ENCODE data around the gene LTA.

Gene LTA

DNA sequence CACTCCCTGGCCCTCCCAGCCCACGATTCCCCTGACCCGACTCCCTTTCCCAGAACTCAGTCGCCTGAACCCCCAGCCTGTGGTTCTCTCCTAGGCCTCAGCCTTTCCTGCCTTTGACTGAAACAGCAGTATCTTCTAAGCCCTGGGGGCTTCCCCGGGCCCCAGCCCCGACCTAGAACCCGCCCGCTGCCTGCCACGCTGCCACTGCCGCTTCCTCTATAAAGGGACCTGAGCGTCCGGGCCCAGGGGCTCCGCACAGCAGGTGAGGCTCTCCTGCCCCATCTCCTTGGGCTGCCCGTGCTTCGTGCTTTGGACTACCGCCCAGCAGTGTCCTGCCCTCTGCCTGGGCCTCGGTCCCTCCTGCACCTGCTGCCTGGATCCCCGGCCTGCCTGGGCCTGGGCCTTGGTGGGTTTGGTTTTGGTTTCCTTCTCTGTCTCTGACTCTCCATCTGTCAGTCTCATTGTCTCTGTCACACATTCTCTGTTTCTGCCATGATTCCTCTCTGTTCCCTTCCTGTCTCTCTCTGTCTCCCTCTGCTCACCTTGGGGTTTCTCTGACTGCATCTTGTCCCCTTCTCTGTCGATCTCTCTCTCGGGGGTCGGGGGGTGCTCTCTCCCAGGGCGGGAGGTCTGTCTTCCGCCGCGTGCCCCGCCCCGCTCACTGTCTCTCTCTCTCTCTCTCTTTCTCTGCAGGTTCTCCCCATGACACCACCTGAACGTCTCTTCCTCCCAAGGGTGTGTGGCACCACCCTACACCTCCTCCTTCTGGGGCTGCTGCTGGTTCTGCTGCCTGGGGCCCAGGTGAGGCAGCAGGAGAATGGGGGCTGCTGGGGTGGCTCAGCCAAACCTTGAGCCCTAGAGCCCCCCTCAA is at the start of gene LTA:
TSS of gene LTA (plus strand) at position 249 of the 871 bp plus-strand sequence. CDS start at position 703, 454 bp downstream.
- DNase-seq, result no peak

- no peak for DNase-seq
Observed at GRCh38 chr6:31525553-31525931, 46.5 kb upstream of the LTA start.

DNA sequence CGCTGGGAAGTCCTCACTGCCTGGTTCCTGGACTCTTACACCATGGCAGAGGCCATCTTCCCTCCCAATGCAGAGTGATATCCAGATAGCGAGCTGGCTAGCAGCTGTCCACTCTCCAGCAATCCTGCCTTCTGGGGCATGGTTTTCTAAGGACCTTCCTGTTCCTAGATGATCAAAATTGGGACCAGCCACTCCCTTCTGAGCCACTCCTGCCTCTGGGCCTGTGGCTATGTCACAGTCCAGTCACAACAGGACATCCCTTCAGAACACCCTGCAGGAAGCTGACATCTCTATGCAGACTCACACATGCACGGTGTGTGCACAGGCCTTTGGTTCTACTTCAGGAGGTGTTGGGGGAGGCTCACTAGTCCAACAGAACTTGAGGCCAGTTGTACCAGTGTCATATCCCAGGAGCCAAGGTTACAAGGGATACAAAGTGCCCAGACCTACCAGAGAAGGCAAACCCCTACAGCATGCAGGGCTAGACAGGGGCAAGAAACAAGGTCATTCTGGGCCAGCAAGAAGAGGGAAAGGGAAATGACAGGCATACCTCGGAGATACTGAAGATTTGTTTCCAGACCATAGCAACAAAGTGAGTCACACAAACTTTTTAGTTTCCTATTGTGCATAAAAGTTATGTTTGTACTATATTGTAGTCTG is 46.0 kb upstream of the LTA start:
- DNase-seq, result peak; percentile 29

DNA sequence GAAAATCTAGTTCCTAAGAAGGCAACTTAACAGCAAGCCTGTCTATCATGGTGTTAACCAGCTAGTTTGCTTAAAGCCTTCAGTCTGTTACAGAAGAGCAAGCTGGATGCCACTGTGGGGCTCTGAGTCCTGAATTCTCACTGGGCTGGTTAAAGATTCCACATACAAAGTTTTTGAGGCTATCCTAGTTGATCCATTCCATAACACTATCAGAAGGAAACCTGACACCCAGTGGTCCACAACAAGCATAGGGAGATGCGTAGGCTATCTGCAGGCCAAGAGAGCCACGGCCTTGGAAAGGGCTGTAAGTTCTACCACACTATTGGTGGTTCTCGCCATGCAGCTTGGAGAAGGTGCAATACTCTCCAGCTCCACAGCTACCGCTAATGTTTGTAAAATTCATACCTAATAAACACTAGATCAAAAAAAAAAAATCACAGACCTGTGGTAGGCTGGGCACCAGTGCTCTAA is 43.7 kb upstream of the LTA start:
- no peak for DNase-seq

DNA sequence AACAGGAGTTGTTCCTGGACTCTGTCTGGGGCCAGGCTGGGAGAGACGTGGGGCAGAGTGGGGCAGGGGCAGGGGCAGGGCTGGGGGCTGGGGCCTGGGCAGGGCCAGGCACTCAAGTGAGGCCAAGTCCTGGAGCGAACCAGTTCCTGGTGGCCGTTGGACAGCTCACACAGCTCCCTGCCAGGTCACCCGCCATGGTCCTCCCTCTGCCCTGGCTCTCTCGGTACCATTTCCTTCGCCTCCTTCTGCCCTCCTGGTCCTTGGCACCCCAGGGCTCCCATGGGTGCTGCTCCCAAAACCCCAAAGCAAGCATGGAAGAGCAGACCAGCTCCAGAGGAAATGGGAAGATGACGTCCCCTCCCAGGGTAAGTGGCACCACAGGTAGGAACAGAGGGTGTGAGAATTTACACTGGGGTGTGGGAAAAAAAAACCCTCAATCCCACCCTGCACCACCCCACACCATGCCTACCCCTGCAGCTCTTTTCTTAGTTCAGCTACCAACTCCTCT is 43.2 kb upstream of the LTA start, which contains the start of gene MCCD1:
TSS of gene MCCD1 (plus strand) at position 142 of the 508 bp plus-strand sequence. CDS start at position 195, 53 bp downstream.
- no peak for DNase-seq

DNA sequence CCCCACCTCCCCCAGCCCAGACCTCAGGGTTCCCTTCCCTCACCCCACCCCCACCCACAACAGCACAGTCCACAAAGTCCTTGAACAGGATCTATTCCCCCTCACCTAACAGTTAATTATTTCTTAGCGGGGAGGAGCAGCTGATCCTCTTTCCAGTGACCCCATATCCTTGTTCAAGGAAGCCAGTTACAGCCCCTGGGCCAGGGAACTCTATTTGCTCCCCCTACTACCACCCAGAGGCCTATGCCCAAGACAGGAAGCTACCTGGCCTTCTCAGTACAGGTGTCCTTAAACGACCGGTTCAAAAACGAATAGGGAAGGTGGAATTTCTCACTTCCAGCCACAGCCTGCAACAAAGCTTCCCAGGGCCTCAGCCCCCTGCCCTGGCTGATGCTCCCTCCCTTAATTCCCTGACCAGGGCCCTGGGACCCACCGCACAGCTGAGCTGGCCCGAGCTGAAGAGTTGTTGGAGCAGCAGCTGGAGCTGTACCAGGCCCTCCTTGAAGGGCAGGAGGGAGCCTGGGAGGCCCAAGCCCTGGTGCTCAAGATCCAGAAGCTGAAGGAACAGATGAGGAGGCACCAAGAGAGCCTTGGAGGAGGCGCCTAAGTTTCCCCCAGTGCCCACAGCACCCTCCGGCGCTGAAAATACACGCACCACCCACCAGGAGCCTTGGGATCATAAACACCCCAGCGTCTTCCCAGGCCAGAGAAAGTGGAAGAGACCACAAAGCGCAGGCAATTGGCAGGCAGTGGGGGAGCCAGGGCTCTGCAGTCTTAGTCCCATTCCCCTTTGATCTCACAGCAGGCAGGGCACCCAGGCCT is 42.5 kb upstream of the LTA start:
- no peak for DNase-seq

GRCh38 chr6:31530659-31531058 is 41.4 kb upstream of the LTA start:
- no peak for DNase-seq

DNA sequence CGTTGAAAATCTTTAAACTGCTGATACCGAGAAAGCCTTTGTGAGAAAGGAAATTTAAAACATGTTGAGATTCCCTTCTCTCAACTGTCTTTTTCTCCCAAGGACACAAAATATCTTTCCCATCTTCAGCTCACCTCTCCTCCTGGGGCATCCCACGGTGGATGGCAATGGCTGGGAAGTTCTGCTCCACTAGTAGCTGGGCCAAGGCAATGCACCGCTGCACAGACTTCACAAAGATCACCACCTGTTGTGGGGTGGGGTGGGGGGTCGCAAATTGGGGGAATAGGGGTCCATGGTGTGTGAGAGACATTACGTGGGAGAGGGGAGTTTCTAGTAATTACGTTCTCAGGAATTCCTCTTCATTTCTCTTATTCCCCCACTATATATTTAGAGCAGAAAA is 40.9 kb upstream of the LTA start:
- DNase-seq, result no peak

DNA sequence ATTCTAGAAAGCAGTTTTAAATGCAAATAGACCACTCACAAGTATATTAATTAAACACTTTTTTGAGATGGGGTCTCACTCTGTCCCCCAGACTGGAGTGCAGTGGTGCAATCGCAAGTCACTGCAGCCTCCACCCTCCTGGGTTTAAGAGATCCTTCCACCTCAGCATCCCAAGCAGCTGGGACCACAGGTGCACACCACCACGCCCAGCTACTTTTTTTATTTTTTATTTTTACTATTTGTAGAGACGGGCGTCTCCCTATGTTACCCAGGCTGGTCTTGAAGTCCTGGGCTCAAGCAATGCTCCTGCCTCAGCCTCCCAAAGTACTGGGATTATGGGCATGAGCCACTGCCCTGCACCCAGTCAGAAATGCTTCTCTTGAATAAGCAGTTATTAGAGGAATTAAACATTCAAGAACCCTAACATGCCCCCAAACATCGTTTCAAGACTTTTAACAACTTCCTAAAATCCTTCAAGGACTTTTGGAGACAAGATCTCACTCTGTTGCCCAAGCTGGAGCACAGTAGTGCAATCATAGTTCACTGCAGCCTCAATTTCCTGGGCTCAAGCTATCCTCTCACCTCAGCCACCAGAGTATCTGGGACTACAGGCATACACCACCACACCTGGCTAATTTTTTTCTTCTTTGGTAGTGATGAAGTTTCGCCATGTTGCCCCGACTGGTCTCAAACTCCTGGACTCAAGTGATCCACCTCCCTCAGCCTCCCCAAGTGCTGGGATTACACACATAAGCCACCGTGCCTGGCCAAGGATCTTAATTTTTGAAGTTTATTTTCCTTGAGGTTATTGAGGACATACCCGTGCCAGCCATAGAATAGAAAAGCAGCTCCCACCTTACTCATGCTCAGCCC is 40.1 kb upstream of the LTA start:
- DNase-seq, result no peak

DNA sequence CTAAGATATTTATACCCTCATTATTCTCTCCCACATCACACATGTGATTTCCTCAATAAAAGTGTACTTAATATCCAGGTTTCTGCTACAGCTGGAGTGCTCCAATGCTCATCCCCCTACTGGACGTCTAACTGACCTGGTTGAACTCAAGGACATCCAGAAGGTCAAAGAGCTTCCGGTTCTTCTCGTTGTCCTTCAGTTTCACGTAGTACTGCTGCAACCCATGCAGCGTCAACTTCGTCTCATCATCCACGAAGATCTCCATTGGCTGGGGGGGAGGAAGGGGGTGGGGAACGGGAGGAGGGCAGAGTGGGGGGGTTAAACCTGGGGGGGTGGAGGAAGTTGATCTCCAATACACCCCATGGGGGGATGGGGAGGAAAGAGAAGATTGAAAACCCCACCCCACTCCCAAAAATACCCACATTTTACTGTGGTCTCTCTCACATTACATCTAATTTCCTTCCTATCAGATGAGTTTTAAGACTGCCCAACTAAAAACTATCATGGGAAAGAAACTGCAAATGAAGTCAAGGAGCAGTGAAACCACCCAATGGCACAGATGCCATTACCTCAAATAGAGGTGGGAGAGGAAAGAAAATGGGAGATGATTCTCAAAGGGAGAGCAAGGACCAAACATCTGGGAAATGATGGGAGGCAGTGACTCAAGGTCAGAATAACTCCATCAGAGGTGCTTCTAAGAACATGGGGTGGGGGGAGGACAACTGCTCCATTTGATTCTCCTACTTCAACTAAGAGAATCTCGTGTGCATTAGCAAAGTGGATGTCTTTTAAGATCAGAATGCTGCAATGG is 39.2 kb upstream of the LTA start:
- no peak for DNase-seq

DNA sequence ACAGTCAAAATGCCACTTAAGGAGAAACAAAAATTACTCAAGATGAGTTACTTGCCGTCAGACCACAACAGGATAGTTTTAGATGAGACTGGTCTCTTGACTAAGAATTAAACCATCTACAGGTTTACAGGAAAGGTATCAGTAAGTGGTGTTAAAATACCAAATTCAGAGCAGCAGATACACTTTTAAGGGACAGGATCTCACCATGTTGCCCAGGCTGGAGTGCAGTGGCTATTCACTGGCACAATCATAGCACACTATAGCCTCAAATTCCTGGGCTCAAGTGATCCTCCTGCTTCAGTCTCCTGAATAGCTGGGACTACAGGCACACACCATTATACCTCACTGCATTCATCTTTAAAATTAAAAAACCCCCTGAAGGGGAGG is 38.6 kb upstream of the LTA start:
- DNase-seq, result no peak

DNA sequence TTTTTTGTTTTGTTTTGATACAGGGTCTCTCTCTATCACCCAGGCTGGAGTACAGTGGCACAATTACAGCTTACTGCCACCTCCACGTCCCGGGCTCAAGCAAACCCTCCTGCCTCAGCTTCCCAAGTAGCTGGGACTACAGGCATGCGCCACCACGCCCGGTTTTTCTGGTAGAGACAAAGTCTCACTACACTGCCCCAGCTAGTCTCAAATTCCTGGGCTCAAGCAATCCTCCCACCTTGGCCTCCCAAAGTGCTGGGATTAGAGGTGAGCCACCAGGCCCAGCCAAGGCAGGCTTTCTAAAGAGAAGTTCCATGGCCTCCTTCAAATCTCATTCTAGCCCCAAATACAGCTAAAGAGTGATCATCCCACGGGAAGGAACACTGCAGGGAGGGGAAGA is 38.1 kb upstream of the LTA start:
- no peak for DNase-seq

- DNase-seq, result no peak
Observed at GRCh38 chr6:31534521-31535040, 37.5 kb upstream of the LTA start.

DNA sequence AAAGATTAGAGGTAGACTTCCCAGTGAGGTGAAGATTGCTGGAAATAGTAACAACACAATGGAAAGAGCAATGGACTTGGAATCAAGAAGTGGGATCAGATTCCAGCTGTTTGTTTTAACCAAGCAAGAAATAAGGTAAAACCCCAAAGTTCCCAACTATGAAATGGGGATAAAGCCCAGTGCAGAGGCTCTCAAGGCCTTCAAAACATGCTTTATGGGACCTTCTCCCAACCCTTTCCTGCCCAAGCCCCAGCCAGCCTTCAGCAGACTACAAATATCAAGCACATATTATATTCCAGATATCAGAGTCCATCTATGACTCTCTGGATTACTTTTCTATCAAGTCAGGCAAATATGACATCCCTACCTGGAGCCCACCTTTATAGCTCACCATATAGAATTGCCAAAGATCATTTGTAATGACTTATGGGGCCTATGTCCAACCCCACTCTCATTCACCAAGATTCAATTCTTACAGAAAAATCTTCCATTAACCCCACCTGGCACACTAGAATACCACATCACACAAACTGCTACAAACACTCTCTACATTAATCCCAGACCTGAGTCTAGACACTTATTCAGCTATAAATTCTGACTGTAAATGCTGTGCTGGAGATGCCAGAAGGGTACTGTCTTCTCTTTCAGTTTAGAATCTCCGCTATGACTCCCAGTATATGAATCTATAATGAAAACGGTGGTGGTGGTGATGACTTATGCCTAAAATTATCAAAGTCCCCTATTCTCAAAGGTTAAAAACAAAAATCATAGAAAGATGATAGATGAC is 36.4 kb upstream of the LTA start:
- no peak for DNase-seq

- no peak for DNase-seq
Observed at GRCh38 chr6:31538805-31539400, 33.2 kb upstream of the LTA start.

- no peak for DNase-seq
Observed at GRCh38 chr6:31540640-31541039, 31.4 kb upstream of the LTA start.

- DNase-seq, result peak; percentile 77
Observed at GRCh38 chr6:31541059-31541657, 30.9 kb upstream of the LTA start.

DNA sequence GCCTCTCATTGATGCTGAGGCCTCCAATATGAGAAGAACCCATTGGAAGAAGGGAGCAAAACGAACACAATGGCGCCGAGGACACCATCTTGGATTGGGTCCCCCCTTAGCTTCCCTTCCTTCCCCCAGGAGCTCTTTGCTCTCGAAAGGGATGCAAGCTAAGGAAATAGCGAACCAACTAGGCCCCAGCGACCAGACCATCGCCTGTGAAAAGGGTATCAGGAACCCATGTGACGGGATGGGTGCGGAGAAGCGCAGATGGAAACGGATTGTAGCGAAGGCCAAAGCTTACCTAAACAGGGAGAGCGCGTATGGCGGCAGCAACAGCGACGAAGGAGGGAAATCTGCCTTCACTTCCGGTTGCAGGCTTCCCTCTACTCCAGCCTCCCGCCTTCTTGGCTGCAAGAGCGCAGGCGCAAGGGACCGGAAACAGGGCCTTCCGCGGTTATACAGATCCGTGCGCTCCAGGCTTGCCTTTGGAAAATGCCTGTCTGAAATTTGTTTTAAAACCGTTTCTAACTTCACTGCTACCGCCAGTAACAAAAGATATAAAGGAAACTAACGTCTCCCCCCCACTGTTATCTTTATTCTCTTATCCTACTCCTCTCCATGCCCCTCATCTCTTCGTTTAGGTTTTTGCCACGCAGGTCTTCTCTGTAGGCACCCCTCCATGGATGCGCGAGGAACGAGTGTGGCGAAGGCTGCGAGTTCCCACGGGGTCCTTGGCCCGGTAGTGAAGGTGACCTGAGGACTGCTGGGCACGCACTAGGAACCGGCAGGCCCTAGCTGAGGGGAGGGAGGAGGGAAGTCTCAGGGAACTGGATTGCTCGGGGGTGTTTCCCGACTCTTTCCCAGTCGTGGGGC is 30.2 kb upstream of the LTA start, which contains the start of gene DDX39B:
TSS of gene DDX39B (minus strand) at position 346 of the 864 bp plus-strand sequence. CDS start 1,471 bp downstream, outside the sequence.
- DNase-seq, result peak; percentile 96

Data from kidney glomerular epithelial cell (primary cell).